ENCODE data around the gene PCDHB12. TPM values are rescaled to one million over a fixed set of nuclear protein-coding genes. Genes with fewer than 3 reads are reported as not detected.
"Not testable (repeated sequence)": the region's sequence is repeated elsewhere in the genome, so short reads cannot be mapped to it uniquely, and the experiment has no call there.

The PCDHB12 gene
- 4.6 TPM for polyA plus RNA-seq (ENCODE audit: insufficient read length)
- long read RNA-seq, donor 1, transcript PCDHB12-201 (1 exons, 3,853 nt) = major isoform, 10 of 10 reads
- long read RNA-seq, donor 1, partial matches to known transcripts = 0 of 10 reads
- long read RNA-seq, donor 1, other reads (novel, unspliced or antisense) = 0 of 10 reads
- long read RNA-seq, donor 2, transcript PCDHB12-201 (1 exons, 3,853 nt) = major isoform, 5 of 5 reads
- long read RNA-seq, donor 2, partial matches to known transcripts = 0 of 5 reads
- long read RNA-seq, donor 2, other reads (novel, unspliced or antisense) = 0 of 5 reads
- long read RNA-seq, donor 3, partial matches to known transcripts = 0 of 3 reads
- long read RNA-seq, donor 3, other reads (novel, unspliced or antisense) = 0 of 3 reads
- long read RNA-seq, donor 4, partial matches to known transcripts = 0 of 1 reads
- long read RNA-seq, donor 4, other reads (novel, unspliced or antisense) = 0 of 1 reads
- long read RNA-seq, donor 5, partial matches to known transcripts = 0 of 3 reads
- long read RNA-seq, donor 5, other reads (novel, unspliced or antisense) = 0 of 3 reads
- long read RNA-seq, donor 6, transcript PCDHB12-201 (1 exons, 3,853 nt) = major isoform, 6 of 6 reads
- long read RNA-seq, donor 6, partial matches to known transcripts = 0 of 6 reads
- long read RNA-seq, donor 6, other reads (novel, unspliced or antisense) = 0 of 6 reads
- long read RNA-seq, donor 7, partial matches to known transcripts = 0 of 7 reads
- long read RNA-seq, donor 7, other reads (novel, unspliced or antisense) = 0 of 7 reads
- long read RNA-seq, donor 8, partial matches to known transcripts = 0 of 3 reads
- long read RNA-seq, donor 8, other reads (novel, unspliced or antisense) = 0 of 3 reads

DNA sequence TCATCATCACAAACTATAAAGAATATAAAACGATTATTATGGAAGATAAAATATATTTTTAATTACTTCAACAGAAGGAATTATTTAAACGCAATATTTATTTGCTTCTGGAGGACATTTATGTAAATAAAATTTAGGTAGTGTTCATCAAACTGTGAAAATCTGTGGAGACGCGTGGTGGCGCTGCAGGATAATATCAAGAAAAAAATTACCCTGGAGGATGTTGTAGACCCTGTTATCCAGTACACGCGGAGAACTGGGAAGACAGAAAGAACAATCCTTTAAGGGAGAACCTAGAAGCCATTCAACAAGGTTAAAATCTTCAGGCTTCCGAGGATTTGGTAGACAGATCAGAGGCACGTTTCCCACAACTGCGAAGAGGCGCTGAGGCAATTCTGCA, at the start of gene PCDHB12:
PCDHB12 (plus strand) TSS at position 242 of the 400 bp plus-strand sequence. CDS start 189 bp downstream, outside the sequence.
- no peak for DNase-seq

DNA sequence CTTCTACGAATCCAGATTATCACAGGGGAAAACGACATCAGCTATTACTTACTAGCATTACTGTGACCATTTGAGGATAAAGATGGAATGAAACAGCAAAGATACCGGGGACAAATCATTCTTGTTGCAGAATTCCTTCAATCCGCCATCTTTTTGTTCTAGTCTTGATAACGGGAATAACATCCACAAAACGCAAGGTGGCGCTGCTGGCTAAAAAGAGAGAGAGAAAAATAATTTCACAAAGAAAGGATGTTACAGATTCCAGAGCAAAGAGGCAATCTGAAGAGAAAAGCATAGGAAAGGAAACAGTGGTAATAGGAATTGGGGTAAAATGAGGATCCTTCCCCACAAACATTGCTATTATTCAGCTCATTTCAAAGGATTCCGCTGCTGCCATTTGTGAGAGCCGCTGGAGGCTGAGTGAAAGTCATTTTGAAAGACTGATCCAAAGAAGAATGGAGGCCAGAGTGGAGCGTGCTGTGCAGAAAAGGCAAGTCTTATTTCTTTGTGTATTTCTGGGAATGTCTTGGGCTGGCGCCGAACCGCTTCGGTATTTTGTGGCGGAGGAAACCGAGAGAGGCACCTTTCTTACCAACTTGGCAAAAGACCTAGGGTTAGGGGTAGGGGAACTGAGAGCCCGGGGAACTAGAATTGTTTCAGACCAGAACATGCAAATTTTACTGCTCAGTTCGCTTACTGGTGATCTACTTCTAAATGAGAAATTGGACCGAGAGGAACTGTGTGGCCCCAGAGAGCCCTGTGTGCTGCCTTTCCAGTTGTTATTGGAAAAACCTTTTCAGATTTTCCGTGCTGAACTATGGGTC, 35.9 kb upstream of the PCDHB12 start, which contains the start of gene PCDHB7:
PCDHB7 (plus strand) TSS at position 264 of the 824 bp plus-strand sequence; CDS start at position 456, 192 bp downstream.
- DNase-seq = peak; percentile 47

DNA sequence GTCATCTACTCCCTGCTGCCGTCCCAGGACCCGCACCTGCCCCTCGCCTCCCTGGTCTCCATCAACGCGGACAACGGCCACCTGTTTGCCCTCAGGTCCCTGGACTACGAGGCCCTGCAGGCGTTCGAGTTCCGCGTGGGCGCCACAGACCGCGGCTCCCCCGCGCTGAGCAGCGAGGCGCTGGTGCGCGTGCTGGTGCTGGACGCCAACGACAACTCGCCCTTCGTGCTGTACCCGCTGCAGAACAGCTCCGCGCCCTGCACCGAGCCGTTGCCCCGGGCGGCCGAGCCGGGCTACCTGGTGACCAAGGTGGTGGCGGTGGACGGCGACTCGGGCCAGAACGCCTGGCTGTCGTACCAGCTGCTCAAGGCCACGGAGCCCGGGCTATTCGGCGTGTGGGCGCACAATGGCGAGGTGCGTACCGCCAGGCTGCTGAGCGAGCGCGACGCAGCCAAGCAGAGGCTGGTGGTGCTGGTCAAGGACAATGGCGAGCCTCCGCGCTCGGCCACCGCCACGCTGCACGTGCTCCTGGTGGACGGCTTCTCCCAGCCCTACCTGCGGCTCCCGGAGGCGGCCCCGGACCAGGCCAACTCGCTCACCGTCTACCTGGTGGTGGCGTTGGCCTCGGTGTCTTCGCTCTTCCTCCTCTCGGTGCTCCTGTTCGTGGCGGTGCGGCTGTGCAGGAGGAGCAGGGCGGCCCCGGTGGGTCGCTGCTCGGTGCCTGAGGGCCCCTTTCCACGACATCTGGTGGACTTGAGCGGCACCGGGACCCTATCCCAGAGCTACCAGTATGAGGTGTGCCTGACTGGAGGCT, 34.0 kb upstream of the PCDHB12 start:
- DNase-seq = not testable (repeated sequence)

DNA sequence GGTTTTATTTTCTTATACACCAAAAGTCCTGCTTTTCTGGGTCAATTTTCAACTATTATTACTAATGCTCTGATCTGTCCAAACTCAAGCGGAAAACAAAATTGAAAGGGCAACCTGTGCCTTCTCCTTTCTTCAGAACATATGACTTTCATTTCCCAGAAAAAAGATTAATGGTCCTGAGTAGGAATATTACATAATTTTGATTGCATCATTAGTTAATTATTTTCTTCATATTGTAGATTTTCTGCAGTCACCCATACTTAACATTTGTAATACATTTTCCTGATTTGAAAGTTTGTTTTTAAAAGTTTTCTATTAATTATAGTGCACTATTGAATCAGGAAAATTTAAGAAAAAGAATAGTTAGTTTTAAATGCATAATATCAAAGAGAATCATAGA, 32.6 kb upstream of the PCDHB12 start:
- DNase-seq = no peak

DNA sequence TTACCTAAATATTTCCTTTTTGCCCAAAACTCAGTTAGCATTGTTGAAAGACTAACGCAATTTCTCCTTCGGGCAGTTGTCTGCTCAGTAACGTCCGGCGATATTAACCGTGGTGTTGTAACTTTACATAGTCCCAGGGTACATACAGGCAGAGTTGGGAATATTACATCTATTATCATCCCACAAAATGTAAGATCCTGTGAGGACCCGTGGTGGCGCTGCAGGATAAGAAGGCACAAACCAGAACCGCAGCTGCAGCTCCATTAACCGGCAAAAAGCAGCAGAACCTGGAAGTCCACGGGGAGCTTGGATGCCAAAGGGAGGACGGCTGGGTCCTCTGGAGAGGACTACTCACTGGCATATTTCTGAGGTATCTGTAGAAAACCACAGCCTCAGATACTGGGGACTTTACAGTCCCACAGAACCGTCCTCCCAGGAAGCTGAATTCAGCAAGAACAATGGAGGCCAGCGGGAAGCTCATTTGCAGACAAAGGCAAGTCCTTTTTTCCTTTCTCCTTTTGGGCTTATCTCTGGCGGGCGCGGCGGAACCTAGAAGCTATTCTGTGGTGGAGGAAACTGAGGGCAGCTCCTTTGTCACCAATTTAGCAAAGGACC, 30.8 kb upstream of the PCDHB12 start, which contains the start of gene PCDHB8:
PCDHB8 (plus strand) TSS at position 214 of the 615 bp plus-strand sequence; CDS start at position 459, 245 bp downstream.
- not testable (repeated sequence) for DNase-seq

DNA sequence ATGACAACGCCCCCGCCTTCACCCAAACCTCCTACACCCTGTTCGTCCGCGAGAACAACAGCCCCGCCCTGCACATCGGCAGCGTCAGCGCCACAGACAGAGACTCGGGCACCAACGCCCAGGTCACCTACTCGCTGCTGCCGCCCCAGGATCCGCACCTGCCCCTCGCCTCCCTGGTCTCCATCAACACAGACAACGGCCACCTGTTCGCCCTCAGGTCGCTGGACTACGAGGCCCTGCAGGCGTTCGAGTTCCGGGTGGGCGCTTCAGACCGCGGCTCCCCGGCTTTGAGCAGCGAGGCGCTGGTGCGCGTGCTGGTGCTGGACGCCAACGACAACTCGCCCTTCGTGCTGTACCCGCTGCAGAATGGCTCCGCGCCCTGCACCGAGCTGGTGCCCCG, 29.1 kb upstream of the PCDHB12 start:
- not testable (repeated sequence) for DNase-seq

DNA sequence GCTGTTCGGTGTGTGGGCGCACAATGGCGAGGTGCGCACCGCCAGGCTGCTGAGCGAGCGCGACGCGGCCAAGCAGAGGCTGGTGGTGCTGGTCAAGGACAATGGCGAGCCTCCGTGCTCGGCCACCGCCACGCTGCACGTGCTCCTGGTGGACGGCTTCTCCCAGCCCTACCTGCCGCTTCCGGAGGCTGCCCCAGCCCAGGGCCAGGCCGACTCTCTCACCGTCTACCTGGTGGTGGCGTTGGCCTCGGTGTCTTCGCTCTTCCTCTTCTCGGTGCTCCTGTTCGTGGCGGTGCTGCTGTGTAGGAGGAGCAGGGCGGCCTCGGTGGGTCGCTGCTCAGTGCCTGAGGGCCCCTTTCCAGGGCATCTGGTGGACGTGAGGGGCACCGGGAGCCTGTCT, 28.6 kb upstream of the PCDHB12 start:
- not testable (repeated sequence) for DNase-seq

DNA sequence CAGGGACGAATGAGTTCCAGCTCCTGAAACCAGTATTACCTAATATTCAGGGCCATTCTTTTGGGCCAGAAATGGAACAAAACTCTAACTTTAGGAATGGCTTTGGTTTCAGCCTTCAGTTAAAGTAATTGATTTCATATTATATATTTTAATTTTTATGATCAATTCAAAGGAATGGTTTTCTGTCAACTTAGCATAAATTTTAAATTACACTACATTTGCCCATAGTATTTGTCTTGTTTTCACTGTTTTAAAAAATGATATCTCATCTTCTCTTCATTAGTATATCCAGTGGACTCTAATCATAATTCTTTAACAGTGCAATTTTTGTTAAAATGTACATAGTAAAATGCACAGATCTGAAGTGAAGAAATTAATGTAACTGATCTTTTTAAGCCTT, 28.2 kb upstream of the PCDHB12 start:
- DNase-seq = no peak

DNA sequence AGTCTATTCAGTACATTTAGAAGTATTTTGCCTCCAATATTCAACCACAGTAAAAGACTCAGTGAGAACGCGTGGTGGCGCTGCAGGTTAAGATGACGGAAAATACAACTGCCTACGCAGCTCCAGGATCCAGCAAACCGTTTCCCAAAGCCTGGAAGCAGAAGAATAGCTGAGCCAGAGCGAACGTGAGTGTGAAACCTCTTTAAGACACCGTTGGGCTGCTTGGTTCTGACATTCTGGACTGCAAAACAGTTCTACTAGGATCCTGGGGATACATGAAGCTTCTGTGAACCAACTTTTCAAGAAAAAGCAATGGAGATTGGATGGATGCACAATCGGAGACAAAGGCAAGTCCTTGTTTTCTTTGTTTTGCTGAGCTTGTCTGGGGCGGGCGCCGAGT, 26.3 kb upstream of the PCDHB12 start, which contains the start of gene PCDHB16:
PCDHB16 (plus strand) TSS at position 140 of the 400 bp plus-strand sequence; CDS start at position 313, 173 bp downstream.
- no peak for DNase-seq

DNA sequence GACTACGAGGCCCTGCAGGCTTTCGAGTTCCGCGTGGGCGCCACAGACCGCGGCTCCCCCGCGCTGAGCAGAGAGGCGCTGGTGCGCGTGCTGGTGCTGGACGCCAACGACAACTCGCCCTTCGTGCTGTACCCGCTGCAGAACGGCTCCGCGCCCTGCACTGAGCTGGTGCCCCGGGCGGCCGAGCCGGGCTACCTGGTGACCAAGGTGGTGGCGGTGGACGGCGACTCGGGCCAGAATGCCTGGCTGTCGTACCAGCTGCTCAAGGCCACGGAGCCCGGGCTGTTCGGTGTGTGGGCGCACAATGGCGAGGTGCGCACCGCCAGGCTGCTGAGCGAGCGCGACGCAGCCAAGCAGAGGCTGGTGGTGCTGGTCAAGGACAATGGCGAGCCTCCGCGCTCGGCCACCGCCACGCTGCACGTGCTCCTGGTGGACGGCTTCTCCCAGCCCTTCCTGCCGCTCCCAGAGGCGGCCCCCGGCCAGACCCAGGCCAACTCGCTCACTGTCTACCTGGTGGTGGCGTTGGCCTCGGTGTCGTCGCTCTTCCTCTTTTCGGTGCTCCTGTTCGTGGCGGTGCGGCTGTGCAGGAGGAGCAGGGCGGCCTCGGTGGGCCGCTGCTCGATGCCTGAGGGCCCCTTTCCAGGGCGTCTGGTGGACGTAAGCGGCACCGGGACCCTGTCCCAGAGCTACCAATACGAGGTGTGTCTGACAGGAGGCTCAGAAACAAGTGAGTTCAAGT, 24.2 kb upstream of the PCDHB12 start:
- DNase-seq = not testable (repeated sequence)

DNA sequence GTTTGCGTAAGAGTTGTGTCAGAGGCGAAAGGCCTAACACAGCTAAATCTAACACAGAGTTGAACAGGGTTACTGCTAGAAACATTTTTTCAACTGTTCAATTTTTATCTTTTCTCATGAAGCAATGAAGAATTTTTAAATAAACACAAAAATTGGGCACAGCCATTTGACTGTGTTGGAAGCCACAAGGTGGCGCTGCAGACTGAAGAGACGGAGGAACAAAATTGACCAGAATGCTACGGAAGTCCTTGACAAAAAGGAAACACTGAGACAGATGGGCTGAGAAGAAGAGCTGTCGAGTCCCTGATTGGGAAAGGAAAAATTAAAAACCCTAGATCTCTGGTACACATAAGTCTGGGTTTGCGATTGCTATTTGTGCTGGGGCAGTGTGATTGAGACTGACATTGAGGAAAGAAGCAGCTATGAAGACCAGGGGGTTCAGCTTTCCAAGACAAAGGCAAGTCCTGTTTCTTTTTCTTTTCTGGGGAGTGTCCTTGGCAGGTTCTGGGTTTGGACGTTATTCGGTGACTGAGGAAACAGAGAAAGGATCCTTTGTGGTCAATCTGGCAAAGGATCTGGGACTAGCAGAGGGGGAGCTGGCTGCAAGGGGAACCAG, 21.5 kb upstream of the PCDHB12 start, which contains the start of gene PCDHB9:
PCDHB9 (plus strand) TSS at position 265 of the 616 bp plus-strand sequence; CDS start at position 423, 158 bp downstream.
- no peak for DNase-seq

DNA sequence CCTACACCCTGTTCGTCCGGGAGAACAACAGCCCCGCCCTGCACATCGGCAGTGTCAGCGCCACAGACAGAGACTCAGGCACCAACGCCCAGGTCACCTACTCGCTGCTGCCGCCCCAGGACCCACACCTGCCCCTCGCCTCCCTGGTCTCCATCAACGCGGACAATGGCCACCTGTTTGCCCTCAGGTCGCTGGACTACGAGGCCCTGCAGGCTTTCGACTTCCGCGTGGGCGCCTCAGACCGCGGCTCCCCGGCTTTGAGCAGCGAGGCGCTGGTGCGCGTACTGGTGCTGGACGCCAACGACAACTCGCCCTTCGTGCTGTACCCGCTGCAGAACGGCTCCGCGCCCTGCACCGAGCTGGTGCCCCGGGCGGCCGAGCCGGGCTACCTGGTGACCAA, 19.8 kb upstream of the PCDHB12 start:
- DNase-seq = not testable (repeated sequence)

DNA sequence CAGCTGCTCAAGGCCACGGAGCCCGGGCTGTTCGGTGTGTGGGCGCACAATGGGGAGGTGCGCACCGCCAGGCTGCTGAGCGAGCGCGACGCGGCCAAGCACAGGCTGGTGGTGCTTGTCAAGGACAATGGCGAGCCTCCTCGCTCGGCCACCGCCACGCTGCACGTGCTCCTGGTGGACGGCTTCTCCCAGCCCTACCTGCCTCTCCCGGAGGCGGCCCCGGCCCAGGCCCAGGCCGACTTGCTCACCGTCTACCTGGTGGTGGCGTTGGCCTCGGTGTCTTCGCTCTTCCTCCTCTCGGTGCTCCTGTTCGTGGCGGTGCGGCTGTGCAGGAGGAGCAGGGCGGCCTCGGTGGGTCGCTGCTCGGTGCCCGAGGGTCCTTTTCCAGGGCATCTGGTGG, 19.4 kb upstream of the PCDHB12 start:
- not testable (repeated sequence) for DNase-seq

DNA sequence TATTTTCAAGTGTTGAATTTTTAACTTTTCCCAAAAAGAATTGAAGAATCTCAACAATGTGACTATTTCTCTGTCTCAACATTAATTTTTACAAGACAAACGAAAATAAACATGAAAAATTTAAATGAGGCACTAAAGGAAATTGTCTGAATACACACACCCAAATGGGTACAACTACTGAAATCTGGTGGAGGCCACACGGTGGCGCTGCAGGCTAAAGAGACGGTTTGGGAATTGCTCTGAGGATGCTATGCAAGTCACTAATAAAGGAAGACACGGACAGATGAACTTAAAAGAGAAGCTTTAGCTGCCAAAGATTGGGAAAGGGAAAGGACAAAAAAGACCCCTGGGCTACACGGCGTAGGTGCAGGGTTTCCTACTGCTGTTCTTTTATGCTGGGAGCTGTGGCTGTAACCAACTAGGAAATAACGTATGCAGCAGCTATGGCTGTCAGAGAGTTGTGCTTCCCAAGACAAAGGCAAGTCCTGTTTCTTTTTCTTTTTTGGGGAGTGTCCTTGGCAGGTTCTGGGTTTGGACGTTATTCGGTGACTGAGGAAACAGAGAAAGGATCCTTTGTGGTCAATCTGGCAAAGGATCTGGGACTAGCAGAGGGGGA, 16.3 kb upstream of the PCDHB12 start, which contains the start of gene PCDHB10:
PCDHB10 (plus strand) TSS at position 244 of the 616 bp plus-strand sequence; CDS start at position 444, 200 bp downstream.
- no peak for DNase-seq

DNA sequence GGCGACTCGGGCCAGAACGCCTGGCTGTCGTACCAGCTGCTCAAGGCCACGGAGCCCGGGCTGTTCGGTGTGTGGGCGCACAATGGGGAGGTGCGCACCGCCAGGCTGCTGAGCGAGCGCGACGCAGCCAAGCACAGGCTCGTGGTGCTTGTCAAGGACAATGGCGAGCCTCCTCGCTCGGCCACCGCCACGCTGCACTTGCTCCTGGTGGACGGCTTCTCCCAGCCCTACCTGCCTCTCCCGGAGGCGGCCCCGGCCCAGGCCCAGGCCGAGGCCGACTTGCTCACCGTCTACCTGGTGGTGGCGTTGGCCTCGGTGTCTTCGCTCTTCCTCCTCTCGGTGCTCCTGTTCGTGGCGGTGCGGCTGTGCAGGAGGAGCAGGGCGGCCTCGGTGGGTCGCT, 14.2 kb upstream of the PCDHB12 start:
- not testable (repeated sequence) for DNase-seq

DNA sequence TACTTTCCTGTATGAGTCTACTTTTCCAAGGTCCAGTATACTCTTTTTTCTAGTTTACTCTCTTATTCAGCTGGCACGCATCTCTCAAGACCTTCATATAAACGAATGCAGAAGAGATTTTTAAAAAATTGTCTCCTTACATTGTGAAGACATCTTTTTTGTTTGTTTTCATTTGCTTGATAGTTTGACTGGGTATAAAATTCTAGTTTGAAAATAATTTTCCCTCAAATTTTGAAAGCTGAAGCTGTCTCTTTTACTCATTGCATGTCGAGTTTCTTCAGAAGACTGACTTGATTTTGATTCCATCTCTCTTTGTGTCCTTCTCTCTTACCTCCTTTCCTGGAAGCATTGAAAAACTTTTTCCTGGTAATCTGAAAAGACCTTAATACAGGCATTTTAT, 12.2 kb upstream of the PCDHB12 start:
- DNase-seq = no peak

DNA sequence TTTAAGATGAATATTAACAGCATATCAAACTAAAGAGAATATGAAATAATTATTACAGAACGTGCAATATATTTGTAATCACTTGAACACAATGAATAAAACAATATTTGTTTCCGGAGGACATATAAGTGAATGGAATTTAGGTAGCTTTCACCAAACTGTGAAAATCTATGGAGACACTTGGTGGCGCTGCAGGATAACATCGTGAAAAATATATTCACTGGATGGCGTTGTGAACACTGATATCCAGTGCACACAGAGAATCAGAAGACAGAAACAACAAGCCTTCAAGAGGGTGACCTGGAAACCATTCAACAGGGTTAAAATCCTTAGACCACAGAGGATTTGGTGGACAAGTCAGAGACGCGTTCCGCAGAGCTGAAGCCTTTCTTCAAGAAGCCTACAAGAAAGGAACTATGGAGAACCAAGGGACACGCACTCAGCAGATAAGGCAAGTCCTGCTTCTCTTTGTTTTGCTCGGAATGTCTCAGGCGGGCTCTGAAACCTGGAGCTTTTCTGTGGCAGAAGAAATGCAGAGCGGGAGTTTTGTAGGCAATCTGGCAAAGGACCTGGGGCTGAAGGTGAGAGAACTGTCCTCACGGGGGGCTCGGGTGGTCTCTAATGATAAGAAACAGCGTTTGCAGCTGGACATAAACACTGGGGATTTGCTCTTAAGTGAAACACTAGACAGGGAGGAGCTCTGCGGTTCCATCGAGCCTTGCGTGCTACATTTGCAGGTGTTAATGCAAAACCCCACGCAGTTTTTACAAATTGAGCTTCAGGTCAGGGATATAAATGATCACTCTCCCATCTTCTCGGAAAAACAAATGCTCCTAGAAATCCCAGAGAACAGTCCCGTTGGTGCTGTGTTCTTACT, 8.9 kb upstream of the PCDHB12 start, which contains the start of gene PCDHB11:
PCDHB11 (plus strand) TSS at position 269 of the 877 bp plus-strand sequence; CDS start at position 417, 148 bp downstream.
- no peak for DNase-seq

All from left kidney (tissue), 8 donors.